Measurements from ENCODE around the gene KCNH4.
"Not testable (repeated sequence)": the region's sequence is repeated elsewhere in the genome, so short reads cannot be mapped to it uniquely, and the experiment has no call there.

KCNH4 gene

DNA sequence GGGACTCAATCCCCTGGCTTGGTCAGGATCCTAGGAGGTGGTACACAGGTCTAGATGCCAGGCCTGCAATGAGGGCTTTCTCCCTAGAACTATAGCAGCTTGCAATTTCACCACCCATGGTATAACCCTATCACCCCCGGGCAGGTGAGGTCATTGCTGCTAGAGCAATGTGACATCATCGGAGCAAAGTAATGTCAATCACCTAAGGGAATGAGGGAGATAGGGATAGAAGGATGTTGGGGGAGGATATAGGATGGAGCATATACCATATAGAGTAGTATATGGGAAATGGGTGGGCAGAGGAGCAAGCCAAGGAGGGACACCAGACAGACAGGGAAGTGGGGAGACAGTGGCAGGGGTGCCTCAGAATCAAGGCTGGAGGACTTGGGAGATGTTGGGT is 3.3 kb downstream of the KCNH4 start:
- no peak for DNase-seq

DNA sequence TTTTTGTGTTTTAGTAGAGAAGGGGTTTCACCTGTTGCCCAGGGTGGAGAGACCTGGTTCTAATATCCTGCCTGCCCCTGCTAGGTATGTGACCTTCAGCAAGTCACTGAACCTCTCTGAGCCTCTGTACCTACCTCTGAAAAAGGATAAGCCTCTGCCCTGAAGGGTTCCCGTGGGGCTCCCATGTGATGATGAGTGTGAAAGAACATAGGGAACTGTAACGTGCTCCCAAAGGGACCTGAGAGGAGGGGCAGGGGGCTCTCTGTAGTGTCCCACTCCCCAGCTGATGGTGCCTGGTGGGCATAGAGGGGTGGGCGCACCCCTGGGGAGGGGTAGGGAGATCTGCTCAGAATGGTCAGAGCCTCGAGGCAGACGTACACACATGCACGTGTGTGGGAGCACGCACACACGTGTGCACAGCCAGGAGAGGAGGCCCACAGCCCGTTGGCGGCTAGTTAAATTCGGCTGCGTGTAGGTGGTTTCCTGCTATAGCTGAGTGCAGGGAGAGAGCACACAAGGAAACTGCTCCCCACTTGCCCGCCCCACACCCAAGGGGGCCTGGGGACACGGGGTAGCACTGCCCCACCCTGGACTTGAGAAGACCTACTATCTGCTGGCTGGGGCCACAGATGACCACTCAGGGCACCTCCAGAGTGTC is 6.7 kb downstream of the KCNH4 start:
- no peak for DNase-seq

DNA sequence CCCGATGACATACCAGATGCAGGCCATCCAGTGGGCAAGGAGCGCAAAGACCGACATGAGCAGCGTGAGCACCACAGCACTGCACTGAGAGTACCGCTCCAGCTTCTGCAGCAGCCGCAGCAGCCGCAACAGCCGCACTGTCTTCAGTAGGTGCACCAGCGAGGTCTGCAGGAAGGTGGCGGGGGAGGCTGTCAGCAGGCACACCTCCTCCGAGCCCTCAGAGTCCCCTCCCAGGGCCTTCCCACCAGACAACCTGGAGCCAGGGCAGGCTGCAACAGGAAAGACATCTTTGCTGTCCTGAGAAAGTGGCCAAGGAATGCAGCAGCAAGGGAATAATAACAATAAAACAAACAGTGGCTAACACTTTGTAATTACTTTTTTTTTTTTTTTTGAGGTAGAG is 9.1 kb downstream of the KCNH4 start:
- no peak for DNase-seq

DNA sequence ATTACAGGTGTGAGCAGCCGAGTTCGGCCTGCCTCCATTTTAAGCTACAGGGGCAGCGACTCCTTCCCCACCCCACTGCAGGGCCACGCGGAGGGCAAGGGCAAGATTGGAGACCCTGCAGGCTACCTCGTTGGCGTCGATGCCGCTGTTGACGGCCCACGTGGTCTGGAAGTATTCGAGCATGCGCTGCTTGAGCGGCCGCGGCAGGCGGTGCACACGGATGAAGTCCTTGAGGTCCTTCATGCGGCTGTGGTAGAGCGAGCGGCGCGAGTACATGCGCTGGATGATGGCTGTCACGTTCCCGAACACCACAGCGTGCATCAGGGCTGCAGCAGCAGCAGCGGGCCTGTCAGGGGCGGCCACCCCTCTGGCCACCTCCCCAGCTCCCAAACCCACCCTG is 11.6 kb downstream of the KCNH4 start:
- DNase-seq: no peak

DNA sequence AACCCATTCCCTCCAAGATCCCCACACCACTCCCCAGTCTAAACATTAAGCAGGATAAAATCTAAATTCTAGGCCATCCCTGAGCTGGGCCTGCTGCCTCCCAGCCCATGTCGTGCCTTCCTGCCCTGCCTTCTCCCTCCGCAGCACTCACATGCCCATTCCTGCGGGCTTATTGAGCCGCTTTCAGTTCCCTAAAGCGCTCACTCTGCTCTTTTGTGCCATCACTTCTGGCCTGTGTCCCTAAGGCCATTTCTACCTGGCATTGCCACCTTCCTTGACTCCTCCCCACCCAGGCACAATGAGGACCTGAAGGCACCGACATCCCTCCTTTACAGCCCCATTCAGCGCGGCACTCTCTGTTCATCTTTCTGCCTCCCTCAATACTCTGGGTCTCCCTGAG is 13.1 kb downstream of the KCNH4 start:
- no peak for DNase-seq

DNA sequence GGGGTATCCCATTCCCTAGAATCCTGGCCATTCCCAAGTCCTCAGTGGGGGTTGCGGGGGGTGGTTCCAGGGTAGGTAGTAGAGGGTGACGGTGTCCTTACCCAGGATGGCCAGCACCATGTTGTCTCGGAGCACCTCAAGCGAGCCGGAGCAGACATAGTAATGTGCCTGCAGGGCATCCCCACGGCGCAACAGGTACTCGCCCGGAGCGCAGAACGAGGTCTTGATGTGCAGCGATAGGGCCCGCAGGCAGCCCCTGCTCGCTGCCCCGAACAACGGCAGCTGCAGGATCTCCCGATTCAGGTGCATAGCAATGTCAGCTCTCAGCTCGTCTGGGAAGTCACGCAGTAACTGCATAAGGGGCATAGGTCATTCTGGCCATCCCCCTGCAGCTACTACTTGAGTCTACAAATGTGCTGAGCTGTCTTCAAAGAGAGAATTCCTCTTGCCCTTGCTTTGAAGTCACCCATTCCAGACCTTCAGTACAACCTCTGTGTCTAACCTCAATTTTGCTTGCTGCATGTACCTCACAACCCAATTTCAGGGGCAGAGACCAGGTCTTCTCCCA is 14.7 kb downstream of the KCNH4 start:
- DNase-seq: no peak

DNA sequence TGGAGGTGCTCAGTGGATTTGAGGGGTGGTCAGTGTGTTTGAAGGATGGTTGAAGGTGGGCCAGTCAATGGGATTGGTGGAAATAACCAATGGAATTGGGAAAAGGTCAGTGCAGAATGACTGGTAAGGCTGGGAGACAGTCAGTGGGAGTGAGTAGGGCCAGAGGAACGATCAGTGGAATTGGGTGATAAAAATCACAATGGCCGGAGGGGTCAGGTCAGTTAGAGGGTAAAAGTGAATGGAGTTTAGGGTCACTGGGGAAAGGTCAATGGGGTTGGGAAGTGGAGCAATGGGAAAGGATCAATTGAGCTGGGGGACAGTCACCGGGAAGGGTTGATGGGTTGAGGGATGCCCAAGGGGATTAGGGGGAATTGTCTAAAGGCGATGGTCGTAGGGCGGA is 15.2 kb downstream of the KCNH4 start:
- no peak for DNase-seq

DNA sequence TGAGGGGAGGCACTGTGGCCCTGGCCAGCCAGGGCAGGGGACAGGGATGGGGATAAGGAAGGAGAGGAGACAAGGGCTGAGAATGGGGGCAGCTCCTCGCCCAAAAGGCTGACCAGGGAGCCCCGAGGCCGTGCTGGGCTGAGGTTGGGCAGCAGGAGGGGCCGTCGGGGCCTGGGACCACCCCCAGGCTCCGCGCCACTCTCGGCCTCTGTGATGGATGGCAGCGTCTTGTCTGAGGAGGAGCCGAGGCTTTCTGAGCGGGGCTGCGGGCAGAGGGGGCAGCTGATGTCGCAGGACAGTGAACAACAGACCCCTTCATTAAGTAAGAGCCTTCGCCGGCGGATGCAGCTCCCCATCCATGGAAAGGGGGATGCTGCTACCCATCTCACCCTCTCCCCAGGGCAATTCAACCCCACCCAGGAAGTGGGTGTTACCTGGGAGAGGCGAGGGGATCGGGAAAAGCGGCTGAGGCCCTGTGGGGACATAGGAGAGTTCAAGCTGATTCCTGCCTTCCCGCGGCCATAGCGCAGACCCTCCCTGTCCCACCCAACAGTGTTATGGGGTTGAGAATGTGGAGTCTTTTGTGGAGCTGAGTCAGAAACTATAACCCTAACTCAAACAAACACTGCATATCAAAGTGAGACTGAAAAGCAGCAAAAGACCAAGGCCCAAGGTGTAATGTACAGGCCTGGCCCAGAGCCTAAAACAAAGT is 17.1 kb downstream of the KCNH4 start:
- no peak for DNase-seq

DNA sequence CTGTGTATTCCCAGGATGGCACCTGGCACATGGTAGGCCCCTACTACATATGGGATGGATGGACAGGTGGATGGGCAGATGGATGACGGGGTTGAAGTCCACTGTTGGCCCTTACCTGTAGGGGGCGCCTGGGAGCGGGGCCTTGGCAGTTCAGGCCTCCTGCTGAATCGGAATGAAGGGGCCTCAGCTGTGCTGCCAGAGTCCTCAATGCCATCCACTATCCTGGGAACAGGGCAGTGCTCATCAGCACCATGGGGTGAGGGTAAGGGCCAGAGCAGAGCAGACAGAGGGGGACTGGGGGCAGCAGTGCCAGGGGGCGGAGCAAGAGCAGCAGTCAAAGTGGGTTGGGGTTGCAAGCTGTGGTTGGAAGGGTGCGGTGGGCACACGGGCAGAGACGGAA is 17.8 kb downstream of the KCNH4 start:
- DNase-seq: no peak

DNA sequence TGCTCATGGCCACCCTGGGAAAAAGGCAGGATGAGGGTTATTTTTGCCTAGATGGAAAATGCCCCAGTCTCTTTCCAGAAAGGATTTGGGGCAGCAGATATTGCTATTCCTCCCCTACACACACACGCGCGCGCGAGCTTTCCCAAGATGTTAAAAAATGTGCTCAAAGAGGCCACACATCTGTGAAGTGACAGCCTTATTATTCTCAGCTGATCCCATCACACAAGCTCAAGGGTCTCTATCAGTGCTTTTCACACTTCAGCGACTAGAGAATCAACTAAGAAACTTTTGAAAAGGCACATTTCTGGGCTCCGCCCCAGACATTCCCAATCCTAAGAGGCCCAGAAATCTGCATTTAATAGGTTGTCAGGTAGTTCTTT is 20.4 kb downstream of the KCNH4 start:
- DNase-seq: no peak

DNA sequence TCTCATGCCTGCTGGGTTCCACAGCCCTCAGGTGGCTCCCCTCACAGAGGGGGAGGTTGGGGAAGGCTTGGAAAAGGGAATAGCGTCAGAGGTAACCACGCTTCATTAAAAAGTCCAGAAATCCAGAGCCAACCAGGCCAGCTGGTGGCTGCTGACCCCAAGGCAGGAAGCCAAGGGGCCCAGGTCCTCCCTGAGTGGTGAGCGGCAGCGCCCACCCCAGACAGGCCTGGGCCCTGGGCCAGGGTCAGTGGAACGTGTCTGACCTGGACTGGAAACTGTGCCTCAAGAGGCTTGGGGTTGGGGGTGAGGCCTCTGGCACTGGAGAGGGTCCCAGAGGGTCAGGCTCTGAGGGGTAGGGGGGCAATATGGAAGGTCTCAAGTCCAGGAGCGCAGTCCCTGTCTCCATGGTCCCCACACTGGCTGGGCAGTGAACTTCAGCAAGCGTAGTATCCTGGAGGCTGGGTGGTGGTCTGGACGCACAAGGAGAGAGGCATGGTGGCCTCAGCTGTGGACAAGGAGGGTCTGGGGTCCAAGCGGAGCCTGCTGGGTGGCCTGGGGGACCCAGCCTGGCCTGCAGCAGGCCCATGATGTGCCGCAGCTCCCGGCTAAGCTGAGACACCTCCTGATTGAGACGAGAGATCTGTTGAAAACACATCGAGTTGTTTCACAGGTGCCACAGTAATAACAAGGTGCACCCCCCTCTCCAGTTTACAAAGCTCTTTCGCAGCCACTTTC is 21.0 kb downstream of the KCNH4 start:
- no peak for DNase-seq

DNA sequence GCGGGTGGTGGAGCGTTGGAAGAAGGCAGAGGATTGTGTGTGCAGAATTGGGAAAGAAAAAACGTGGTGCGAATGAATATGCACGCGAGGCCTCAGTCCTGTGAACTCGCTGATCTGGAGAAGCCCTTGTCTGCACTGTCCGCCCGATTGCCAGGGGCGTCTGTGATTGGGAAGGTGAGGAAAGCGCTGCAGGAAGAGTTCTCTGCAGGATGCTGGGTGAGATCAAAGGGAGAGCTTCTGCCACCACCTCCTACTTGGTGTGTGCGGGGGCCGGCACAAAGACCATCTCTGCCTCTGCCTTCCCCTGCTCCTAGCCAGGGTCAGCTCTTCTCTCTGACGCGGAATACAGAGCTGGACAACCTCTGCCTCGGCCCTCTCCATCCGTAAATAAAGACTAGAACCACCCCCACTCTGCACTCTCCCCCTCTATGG is 25.3 kb downstream of the KCNH4 start:
- DNase-seq: no peak

DNA sequence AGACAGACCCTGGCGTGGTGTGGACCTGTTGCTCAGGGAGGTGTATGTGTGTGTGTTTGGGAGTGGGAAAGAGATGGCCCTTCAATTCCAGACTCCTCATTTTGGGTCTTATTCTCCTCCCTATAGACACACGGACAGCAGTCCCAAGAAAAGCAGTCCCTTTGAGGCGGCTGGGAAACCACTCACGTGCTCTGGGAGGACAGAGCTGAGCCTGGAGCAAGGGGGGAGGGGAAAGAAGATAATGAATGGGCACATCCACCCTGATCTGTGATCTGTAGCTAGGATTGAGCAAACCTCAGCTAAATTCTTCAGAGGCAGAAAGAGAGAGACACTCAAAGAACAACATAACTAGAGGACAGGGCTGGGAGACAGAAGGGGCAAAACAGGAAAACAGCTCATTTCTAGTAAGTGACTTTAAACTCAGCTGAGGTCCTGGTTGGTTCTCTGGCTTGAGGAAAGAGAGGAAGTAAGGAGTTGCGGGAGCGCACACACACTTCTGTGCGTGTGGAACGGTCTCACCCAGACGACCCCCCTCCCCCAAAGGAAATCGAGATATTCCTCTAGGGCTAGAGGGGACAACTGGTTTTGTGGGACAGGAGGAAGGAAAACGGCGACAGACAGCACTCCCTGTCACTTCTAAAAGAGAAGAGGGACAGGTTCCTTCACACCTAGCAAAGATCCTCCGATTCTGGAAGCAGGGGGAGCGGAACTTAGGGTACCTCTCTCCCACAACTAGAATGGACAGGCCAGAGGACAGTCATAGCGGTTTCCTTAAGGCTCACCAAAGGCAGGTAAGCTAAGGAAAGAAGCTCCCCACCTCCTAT is 26.8 kb downstream of the KCNH4 start:
- DNase-seq: peak in 1 of 2 donors; percentile 52

DNA sequence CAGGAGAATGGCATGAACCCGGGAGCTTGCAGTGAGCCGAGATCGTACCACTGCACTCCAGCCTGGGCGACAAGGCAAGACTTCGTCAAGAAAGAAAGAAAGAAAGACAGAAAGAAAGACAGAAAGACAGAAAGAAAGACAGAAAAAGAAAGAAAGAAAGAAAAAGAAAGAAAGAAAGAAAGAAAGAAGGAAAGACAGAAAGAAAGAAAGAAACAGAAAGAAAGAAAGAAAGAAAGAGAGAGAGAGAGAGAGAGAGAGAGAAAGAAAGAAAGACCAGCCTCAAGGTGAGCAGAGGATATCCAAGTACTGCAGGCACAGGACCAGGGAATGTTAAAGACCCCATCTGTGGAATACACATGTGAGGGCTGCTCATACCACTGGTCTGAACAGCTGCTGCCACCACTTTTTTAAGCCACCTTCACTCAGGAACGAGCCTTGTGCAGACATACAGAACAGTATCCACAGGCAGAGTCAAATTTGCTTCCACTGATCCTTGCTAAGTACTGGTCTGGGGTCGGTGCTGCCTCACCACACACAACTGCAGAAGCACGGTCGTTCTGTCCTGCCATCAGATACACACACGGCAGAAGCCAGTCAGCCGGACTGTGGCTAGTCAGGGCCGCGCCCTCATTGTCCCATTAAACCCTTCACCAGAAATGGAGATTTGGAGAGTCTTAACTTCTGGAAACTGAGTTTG is 33.9 kb downstream of the KCNH4 start:
- DNase-seq: no peak

DNA sequence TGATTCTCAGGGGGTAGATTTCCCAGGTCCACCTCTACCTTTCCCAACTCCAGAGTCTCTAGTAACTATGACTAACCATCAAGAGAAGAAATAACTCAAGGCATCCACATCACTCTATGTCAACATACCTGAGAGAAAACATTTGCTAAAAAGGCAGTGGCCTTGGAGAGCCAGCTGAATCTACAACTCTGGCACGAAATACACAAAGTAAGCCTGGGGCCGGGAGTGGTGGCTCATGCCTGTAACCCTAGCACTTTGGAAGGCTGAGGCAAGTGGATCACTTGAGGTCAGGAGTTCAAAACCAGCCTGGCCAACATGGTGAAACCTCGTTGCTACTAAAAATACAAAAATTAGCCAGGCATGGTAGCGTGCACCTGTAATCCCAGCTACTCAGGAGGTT is 37.8 kb downstream of the KCNH4 start:
- not testable (repeated sequence) for DNase-seq

DNA sequence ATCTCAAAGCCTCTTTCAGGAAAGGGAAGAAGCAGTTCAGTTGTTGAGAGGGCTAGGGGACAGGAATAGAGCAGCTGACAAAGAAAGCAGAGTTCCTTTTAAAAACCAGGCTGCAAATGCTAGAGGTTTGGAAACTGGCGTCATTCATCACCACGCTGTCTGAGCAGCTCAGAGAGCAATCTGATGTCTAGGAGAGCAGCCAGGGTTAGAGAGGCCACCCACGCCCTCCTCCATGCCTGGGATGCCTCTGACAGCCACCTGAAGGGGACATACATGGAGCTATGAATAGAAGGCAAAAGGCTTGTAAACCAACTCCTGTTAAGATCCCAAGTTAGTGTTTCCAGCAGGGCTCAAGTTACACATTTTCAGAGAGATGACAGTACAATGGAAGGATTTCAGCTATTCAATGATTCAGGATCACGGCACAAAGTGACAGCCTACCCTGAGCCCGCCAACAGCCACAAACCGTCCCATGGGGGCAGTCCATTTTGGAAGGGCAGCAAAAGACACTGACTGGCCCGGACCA is 38.5 kb downstream of the KCNH4 start:
- no peak for DNase-seq

DNA sequence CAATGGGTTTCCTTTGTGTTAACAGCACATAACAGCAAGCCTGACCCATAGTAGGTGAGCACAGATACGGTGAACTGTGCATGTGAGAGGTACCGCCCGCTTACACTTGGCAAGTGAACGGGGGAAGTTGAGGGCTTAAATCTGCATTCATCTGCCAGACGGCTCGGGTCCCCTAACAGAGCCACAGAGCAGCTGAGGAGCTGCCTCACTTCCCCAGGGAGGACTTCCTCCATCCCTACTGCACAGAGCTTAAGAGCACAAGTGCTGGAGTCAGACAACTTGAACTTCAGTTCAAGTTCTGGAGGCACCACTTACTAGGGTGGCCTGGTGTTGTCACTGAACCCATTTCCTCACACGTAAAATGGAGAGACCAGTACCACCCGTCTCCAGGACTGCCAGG is 39.6 kb downstream of the KCNH4 start:
- DNase-seq: no peak

DNA sequence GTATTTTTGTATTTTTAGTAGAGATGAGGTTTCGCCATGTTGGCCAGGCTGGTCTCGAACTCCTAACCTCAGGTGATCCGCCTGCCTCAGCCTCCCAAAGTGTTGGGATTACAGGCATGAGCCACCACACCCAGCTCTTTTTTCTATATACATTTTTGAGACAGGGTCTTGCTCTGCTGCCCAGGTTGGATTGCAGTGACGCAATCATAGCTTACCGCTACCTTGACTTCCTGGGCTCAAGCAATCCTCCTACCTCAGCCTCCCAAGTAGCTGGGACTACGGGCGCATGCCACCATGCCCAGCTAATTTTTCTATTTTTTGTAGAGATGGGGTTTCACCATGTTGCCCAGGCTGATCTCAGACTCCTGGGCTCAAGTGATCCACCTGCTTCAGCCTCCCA is 40.3 kb downstream of the KCNH4 start:
- not testable (repeated sequence) for DNase-seq

DNA sequence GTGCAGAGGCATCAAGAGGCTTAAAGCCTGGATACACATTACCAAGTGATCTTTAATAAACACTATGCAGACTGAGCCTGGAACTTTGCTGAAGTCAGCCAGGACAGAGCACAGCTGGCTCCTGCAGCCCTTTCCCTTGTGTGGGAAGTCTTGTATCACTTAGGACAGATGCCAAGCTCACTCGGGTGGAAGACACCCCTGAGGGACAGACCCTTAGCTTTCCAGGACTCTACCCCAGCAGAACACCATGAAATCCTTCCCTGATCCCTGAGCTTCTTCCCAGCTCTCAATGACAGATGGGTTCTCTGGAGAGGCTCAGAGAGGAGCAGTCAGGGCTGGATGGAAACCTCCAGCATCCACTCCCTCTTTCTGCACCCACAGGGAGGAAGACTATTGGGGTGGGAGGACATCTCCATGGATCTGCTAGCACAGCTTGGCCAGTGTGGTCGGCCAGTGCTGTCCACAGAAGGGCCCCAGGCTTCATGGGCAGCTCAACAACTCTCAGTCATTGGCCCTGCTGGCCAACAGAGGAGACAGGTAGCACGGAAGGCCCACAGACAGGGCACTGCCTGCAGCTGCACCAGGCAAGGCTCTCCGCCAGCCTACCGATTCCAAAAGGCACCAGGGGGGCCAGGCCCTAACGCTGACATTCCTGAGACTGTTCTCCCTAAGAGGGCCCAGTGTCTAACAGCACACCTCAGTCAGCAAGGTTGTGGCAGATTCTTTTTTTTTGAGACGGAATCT is 42.0 kb downstream of the KCNH4 start:
- DNase-seq: no peak

DNA sequence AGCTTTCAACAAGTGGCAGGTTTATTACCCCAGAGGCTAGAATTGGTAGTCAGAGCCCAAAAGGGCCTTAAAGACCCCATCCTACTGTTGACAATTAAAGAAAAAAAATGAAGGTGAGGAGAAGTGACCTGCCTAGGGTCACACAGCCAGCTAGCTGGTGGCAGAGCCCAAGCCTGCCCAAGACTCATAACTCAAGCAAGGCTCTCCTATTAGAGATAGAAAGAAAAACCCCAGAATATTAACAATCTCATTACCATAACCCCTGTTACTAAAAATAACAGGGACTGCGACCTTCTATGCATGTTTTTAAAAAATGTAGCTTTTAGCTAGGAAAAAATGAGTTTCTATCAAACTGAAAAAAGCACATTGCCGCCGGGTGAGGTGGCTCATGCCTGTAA is 44.3 kb downstream of the KCNH4 start:
- no peak for DNase-seq

All from bone marrow (tissue), 2 donors.